Liver (tissue), 9 donors: ENCODE measurements around the gene VWA7. TPM values are rescaled to one million over a fixed set of nuclear protein-coding genes. Genes with fewer than 3 reads are reported as not detected.
A peak's percentile ranks its signal among the peaks of the same experiment; 100 is the strongest.

ENCODE experiments used
- DNase-seq: peaks from one replicate; pipeline ENCODE4 v3.0.0-alpha.2; 2017; ENCODE audit warnings: low spot score
- H3K27ac ChIP-seq, 2 donors: one replicate each; pipeline ENCODE4 v1.7.0; 2013; ENCODE audit warnings: inconsistent platforms in 2 of 2, low read length in 2 of 2, control low read depth in 1 of 2, low read depth in 1 of 2, mild to moderate bottlenecking in 1 of 2
- H3K27me3 ChIP-seq, 4 donors: one replicate each; pipeline versions ENCODE4 v1.6.1 to v1.7.0; 2013; ENCODE audit warnings: low read length in 3 of 4, inconsistent platforms in 1 of 4, mild to moderate bottlenecking in 1 of 4, moderate library complexity in 1 of 4; ENCODE audit not compliant: control insufficient read depth in 4 of 4, insufficient read depth in 4 of 4
- H3K36me3 ChIP-seq, 4 donors: one replicate each; pipeline versions ENCODE4 v1.6.1 to v1.7.0; 2013; ENCODE audit warnings: low read length in 3 of 4, mild to moderate bottlenecking in 3 of 4, low read depth in 1 of 4, moderate library complexity in 1 of 4; ENCODE audit not compliant: control insufficient read depth in 4 of 4, insufficient read depth in 3 of 4
- H3K4me1 ChIP-seq, 4 donors: one replicate each; pipeline versions ENCODE4 v1.6.1 to v1.7.0; 2013; ENCODE audit warnings: low read length in 3 of 4, mild to moderate bottlenecking in 3 of 4, moderate library complexity in 1 of 4; ENCODE audit not compliant: control insufficient read depth in 4 of 4, insufficient read depth in 4 of 4
- H3K4me3 ChIP-seq, 3 donors: one replicate each; pipeline versions ENCODE4 v1.6.1 to v1.7.0; 2013; ENCODE audit warnings: low read length in 3 of 3, control low read depth in 1 of 3, low read depth in 1 of 3, mild to moderate bottlenecking in 1 of 3
- H3K9ac ChIP-seq, 2 donors: one replicate each; pipeline ENCODE4 v1.7.0; 2013; ENCODE audit warnings: low read length in 2 of 2, mild to moderate bottlenecking in 2 of 2, moderate library complexity in 2 of 2, control low read depth in 1 of 2, low read depth in 1 of 2
- H3K9me3 ChIP-seq, 4 donors: one replicate each; pipeline versions ENCODE4 v1.6.1 to v1.7.0; 2013; ENCODE audit warnings: low read length in 3 of 4; ENCODE audit not compliant: control insufficient read depth in 4 of 4
- FOXA1 ChIP-seq: IDR thresholded peaks from 2 replicates; pipeline ENCODE4 v1.6.1; 2016; ENCODE audit warnings: antibody characterized with exemption
- FOXA2 ChIP-seq: IDR thresholded peaks from 2 replicates; pipeline ENCODE4 v1.6.1; 2016; ENCODE audit warnings: antibody characterized with exemption
- GABPA ChIP-seq, 2 donors: IDR thresholded peaks in 1 of 2; conservative IDR thresholded peaks in 1 of 2; 2 replicates each; pipeline ENCODE4 v1.6.1; 2016; ENCODE audit warnings: antibody characterized with exemption in 2 of 2, mild to moderate bottlenecking in 1 of 2, moderate library complexity in 1 of 2
- HNF4A ChIP-seq, 2 donors: conservative IDR thresholded peaks; 2 replicates each; pipeline ENCODE4 v1.6.1; 2016; ENCODE audit warnings: antibody characterized with exemption in 2 of 2, mild to moderate bottlenecking in 2 of 2
- HNF4G ChIP-seq: IDR thresholded peaks from 2 replicates; pipeline ENCODE4 v1.6.1; 2016; ENCODE audit warnings: antibody characterized with exemption
- MAX ChIP-seq: IDR thresholded peaks from 2 replicates; pipeline ENCODE4 v1.6.1; 2016; ENCODE audit warnings: antibody characterized with exemption
- NR2F2 ChIP-seq: IDR thresholded peaks from 2 replicates; pipeline ENCODE4 v1.6.1; 2016; ENCODE audit warnings: antibody characterized with exemption
- REST ChIP-seq: IDR thresholded peaks from 2 replicates; pipeline ENCODE4 v1.6.1; 2016; ENCODE audit warnings: antibody characterized with exemption, mild to moderate bottlenecking
- RXRA ChIP-seq, 2 donors: IDR thresholded peaks; 2 replicates each; pipeline ENCODE4 v1.6.1; 2017 to 2018; ENCODE audit warnings: antibody characterized with exemption in 2 of 2, mild to moderate bottlenecking in 1 of 2
- SP1 ChIP-seq: IDR thresholded peaks from 2 replicates; pipeline ENCODE4 v1.6.1; 2018; ENCODE audit warnings: antibody characterized with exemption, mild to moderate bottlenecking
- TAF1 ChIP-seq: conservative IDR thresholded peaks from 2 replicates; pipeline ENCODE4 v1.6.1; 2016; ENCODE audit warnings: antibody characterized with exemption, mild to moderate bottlenecking
- YY1 ChIP-seq: IDR thresholded peaks from 2 replicates; pipeline ENCODE4 v1.6.1; 2016; ENCODE audit warnings: antibody characterized with exemption, mild to moderate bottlenecking
- WGBS: extraction: QIAGEN DNeasy Blood & Tissue Kit; methylation state at CpG from one replicate; pipeline ENCODE4 v1.1.7; 2013; 5-methylcytosine and 5-hydroxymethylcytosine counted together
- polyA plus RNA-seq, 2 donors: library from polyadenylated mRNA; stranded (reverse) in 1 of 2; unstranded in 1 of 2; fragments of 200-250 nt in 1 of 2; fragments of >200 nt in 1 of 2; fragmentation: Nextera tagmentation in 1 of 2; extraction: Ambion mirVana in 1 of 2; gene quantifications; one replicate each; pipeline versions ENCODE4 v1.2.1 to v1.2.3, GENCODE V29; 2013 to 2015
- total RNA-seq, 2 donors: library from RNA; depleted of rRNA; stranded (reverse); fragments of >200 nt; gene quantifications; one replicate each; pipeline ENCODE4 v1.2.3, GENCODE V29; 2014
- TF ChIP-seq, protein P1 (sequence below): IDR thresholded peaks from 2 replicates; pipeline ENCODE4 v1.6.1; 2016; ENCODE audit warnings: antibody characterized with exemption
- TF ChIP-seq, protein P2 (sequence below): fragments of 150-350 bp; IDR thresholded peaks from 2 replicates; pipeline ENCODE4 v1.5.1; 2017; ENCODE audit warnings: improper control_type of control experiment, low read depth, low read length; ENCODE audit not compliant: missing input control
- TF ChIP-seq, protein P3 (sequence below): IDR thresholded peaks from 2 replicates; pipeline ENCODE4 v1.6.1; 2016; ENCODE audit warnings: antibody characterized with exemption
- donor health status: healthy.
- donor health status: healthy.
- donor health status: healthy.
- donor health status: healthy.
- donor health status: healthy.

VWA7 gene
- total and polyA plus RNA-seq, 4 donors = 0.17 to 2.0 (median 0.92) TPM

GRCh38 chr6:31729979-31730630, 47.0 kb downstream of the VWA7 start:
- H3K4me1 ChIP-seq = peaks cover 4 to 34% (median 16%) of the 10 kb centered on the region in 4 donors
- peaks cover 8 to 33% (median 20%) of the 10 kb centered on the region in 4 donors for H3K36me3 ChIP-seq

DNA sequence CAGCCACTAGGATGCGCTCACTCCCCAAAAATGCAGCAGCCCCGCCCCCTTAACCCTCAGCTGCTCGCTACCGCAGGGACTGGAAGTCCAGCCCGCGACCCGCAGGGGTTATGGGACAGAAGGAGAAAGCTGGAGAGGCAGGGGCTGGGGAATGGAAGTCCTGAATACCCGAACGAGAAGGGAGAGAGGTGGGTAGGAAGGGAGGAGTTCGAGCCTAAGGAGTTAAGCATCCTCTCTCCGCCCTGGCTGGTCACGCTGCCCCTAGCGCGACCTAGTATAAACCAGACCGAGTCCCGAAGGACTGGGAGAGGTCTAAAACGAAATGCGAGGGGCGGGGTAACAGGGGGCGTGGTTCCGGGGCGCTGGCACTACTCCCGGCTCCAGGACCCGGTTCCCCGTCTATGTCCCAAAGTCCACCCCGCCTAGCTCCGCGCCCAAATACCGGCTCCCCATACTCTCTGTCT, 47.6 kb downstream of the VWA7 start:
- peaks cover 8 to 33% (median 20%) of the 10 kb centered on the region in 4 donors for H3K36me3 ChIP-seq
- TF ChIP-seq GABPA (IDR thresholded peaks at IDR 0.05 in 1 of 2, conservative IDR thresholded peaks at IDR 0.05 in 1 of 2) (no peak), NR2F2 (no peak), RXRA (IDR thresholded peaks at IDR 0.05) (peak; percentile 58 to 67), SP1 (peak; percentile 58), HNF4G (peak; percentile 59), HNF4A (conservative IDR thresholded peaks at IDR 0.05) (peak; percentile 78 to 81), FOXA2 (no peak), MAX (peak; percentile 84)
- TF ChIP-seq, protein P1, sequence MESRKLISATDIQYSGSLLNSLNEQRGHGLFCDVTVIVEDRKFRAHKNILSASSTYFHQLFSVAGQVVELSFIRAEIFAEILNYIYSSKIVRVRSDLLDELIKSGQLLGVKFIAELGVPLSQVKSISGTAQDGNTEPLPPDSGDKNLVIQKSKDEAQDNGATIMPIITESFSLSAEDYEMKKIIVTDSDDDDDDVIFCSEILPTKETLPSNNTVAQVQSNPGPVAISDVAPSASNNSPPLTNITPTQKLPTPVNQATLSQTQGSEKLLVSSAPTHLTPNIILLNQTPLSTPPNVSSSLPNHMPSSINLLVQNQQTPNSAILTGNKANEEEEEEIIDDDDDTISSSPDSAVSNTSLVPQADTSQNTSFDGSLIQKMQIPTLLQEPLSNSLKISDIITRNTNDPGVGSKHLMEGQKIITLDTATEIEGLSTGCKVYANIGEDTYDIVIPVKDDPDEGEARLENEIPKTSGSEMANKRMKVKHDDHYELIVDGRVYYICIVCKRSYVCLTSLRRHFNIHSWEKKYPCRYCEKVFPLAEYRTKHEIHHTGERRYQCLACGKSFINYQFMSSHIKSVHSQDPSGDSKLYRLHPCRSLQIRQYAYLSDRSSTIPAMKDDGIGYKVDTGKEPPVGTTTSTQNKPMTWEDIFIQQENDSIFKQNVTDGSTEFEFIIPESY = no peak

More at GRCh38 chr6:31729979-31730630, 47.0 kb downstream of the VWA7 start:
- 17% methylated on average over 46 of the region's 46 CpGs for WGBS
- Histone ChIP-seq H3K27me3 (no peaks in the 10 kb centered on the region), H3K9me3 (no peaks in the 10 kb centered on the region), H3K9ac (peak overlapping the region; percentile 37 to 62), H3K27ac (peak overlapping the region; percentile 91 to 92), H3K4me3 (peak overlapping the region; percentile 73 to 77 (median 73))
- TF ChIP-seq YY1 (peak; percentile 48), TAF1 (no peak), FOXA1 (no peak), RXRA (IDR thresholded peaks at IDR 0.05) (no peak), REST (no peak), HNF4A (conservative IDR thresholded peaks at IDR 0.05) (peak in 1 of 2 donors; percentile 16)
- TF ChIP-seq, protein P2, sequence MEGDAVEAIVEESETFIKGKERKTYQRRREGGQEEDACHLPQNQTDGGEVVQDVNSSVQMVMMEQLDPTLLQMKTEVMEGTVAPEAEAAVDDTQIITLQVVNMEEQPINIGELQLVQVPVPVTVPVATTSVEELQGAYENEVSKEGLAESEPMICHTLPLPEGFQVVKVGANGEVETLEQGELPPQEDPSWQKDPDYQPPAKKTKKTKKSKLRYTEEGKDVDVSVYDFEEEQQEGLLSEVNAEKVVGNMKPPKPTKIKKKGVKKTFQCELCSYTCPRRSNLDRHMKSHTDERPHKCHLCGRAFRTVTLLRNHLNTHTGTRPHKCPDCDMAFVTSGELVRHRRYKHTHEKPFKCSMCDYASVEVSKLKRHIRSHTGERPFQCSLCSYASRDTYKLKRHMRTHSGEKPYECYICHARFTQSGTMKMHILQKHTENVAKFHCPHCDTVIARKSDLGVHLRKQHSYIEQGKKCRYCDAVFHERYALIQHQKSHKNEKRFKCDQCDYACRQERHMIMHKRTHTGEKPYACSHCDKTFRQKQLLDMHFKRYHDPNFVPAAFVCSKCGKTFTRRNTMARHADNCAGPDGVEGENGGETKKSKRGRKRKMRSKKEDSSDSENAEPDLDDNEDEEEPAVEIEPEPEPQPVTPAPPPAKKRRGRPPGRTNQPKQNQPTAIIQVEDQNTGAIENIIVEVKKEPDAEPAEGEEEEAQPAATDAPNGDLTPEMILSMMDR = no peak
- TF ChIP-seq, protein P3, sequence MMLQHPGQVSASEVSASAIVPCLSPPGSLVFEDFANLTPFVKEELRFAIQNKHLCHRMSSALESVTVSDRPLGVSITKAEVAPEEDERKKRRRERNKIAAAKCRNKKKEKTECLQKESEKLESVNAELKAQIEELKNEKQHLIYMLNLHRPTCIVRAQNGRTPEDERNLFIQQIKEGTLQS = no peak
- DNase-seq = peak; percentile 87

More for the DNA sequence above, 47.6 kb downstream of the VWA7 start:
- Histone ChIP-seq H3K9me3 (no peaks in the 10 kb centered on the region), H3K27ac (peak overlapping the region; percentile 91 to 92), H3K4me1 (peaks cover 4 to 29% (median 15%) of the 10 kb centered on the region in 4 donors), H3K27me3 (no peaks in the 10 kb centered on the region), H3K4me3 (peak overlapping the region; percentile 73 to 77 (median 73)), H3K9ac (peak overlapping the region; percentile 37 to 62)
- peak; percentile 88 for DNase-seq
- WGBS = under 1% methylated on average over 29 of the region's 29 CpGs
